ENCODE results near the gene LZTR1. TPM values are rescaled to one million over a fixed set of nuclear protein-coding genes. Genes with fewer than 3 reads are reported as not detected.
A peak's percentile ranks its signal among the peaks of the same experiment; 100 is the strongest.

Gene LZTR1
- total and polyA plus RNA-seq, 12 donors = 14.7 to 36.5 (median 24.4) TPM

DNA sequence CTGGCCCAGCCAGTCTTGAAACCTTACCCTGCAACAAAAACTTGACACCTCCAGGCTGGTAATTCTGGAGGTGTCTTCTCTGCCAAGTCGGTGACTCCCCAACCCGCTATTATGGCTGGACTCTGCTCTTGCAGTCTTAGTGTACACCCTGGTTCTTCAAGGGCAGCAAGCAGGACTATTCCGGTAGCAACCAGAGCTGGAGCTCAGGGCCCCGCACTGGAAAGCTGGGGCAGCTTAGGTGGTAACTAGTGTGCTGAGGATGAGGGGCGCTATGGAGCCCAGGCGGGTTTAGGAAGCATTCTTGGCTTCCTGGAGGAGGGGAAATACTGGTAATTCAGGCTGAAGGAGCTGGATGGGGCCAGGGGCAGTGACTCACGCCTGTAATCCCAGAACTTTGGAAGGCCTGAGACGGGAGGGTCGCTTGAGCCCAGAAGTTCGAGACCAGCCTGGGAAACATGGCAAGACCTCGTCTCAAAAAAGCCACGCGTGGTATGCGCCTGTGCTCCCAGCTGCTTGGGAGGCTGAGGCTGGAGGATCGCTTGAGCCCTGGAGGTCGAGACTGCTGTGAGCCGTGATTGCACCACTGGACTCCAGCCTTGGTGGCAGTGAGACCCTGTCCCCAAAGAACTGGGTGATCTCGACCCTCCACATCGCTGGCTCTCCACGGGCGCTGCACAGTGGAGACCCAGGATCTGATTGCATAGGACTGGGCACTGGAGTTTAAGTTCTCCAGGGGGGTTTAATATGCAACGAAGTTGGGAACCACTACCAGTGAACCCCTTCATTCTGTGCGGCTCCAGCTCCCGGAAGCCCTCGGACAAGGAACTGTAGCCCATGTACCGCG lies 25.6 kb upstream of the LZTR1 start:
- H3K9me3 ChIP-seq = no peaks in the 10 kb centered on the region
- TF ChIP-seq, protein P1, sequence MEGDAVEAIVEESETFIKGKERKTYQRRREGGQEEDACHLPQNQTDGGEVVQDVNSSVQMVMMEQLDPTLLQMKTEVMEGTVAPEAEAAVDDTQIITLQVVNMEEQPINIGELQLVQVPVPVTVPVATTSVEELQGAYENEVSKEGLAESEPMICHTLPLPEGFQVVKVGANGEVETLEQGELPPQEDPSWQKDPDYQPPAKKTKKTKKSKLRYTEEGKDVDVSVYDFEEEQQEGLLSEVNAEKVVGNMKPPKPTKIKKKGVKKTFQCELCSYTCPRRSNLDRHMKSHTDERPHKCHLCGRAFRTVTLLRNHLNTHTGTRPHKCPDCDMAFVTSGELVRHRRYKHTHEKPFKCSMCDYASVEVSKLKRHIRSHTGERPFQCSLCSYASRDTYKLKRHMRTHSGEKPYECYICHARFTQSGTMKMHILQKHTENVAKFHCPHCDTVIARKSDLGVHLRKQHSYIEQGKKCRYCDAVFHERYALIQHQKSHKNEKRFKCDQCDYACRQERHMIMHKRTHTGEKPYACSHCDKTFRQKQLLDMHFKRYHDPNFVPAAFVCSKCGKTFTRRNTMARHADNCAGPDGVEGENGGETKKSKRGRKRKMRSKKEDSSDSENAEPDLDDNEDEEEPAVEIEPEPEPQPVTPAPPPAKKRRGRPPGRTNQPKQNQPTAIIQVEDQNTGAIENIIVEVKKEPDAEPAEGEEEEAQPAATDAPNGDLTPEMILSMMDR (IDR thresholded peaks at IDR 0.05) = no peak
- intact Hi-C loops (cut with DNase I) = loop anchor here in 1 of 10 donors (5.0 kb wide), 1 partner anchor 34 kb away; no protein-coding TSS in a partner anchor
- no peaks in the 10 kb centered on the region for H3K27me3 ChIP-seq
- peak overlapping the region in 9 of 10 donors; percentile 48 to 73 (median 66) for H3K4me3 ChIP-seq
- DNase-seq (no peak), ATAC-seq (peak in 2 of 8 donors; percentile 3 to 8)
- H3K4me1 ChIP-seq = peaks cover 3 to 25% (median 19%) of the 10 kb centered on the region in 9 donors
- WGBS, 2 donors = 51 to 57% methylated on average over 27 of the region's 27 CpGs
- H3K36me3 ChIP-seq = peaks cover 0 to 30% (median 0%) of the 10 kb centered on the region in 9 donors
- H3K27ac ChIP-seq = peak overlapping the region in 5 of 10 donors; percentile 20 to 78 (median 32)

GRCh38 chr22:20957102-20957682 lies 24.9 kb upstream of the LZTR1 start:
- Histone ChIP-seq H3K4me1 (peaks cover 3 to 31% (median 19%) of the 10 kb centered on the region in 9 donors), H3K27ac (peak overlapping the region in 6 of 10 donors; percentile 20 to 78 (median 42)), H3K36me3 (peaks cover 0 to 22% (median 0%) of the 10 kb centered on the region in 9 donors), H3K9me3 (no peaks in the 10 kb centered on the region), H3K4me3 (peak overlapping the region; percentile 46 to 73 (median 66)), H3K27me3 (no peaks in the 10 kb centered on the region)
- WGBS, 2 donors = 2% methylated on average over 55 to 59 of the region's 59 CpGs
- TF ChIP-seq, protein P1 (IDR thresholded peaks at IDR 0.05) = no peak
- ATAC-seq (peak; percentile 38 to 62 (median 58)), DNase-seq (no peak)
- intact Hi-C loops (cut with DNase I) = loop anchor here in 1 of 10 donors (5.0 kb wide), 1 partner anchor 35 kb away; no protein-coding TSS in a partner anchor

DNA sequence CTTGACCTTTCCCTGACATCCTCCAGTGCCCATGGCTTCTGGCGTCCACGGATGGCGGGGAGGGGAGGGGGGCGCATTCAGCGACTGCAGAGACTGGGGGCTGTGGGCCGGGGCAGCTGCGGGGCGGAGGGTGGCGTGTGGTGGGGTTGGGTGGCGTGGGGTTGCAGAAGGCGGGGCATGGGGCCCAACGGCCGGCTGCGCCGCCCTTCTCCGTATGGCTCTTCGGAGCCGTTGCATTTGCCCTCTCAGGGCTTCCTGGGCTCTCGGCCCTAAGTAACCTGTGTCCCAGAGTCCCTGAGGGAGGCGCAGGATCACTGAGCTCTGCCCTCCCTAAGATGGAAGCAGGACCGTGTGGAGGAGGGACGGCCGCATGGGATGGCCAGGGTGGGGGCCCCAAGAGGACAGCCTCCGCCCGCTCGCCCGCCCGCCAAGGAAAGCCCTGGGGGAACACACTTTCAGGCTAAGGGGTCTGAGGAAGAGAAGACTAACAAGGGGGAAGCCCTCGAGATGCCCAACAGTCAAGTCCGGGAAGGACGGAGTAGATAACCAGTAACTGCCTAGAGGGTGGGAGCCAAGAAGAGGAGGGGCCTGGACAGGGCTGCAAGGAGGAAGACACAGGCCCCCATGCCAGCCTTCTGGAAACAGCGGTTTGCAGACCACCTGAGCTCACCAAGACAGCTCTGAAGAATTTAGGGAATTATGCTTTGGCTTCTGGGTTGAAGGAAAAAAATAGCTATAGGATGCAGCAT lies 24.2 kb upstream of the LZTR1 start:
- peaks cover 0 to 16% (median 0%) of the 10 kb centered on the region in 9 donors for H3K36me3 ChIP-seq
- TF ChIP-seq, protein P1 (IDR thresholded peaks at IDR 0.05) = no peak
- intact Hi-C loops (cut with DNase I) = loop anchor here in 1 of 10 donors (5.0 kb wide), 1 partner anchor 36 kb away; no protein-coding TSS in a partner anchor
- H3K4me1 ChIP-seq = peaks cover 3 to 32% (median 19%) of the 10 kb centered on the region in 9 donors
- H3K27me3 ChIP-seq = peaks cover 0 to 6% (median 0%) of the 10 kb centered on the region in 7 donors
- H3K9me3 ChIP-seq = no peaks in the 10 kb centered on the region
- 5 to 7% methylated on average over 32 of the region's 32 CpGs for WGBS, 2 donors
- DNase-seq (peak in 1 of 2 donors; percentile 45), ATAC-seq (peak; percentile 39 to 77 (median 67))
- peak overlapping the region; percentile 46 to 73 (median 66) for H3K4me3 ChIP-seq
- peak overlapping the region in 6 of 10 donors; percentile 20 to 78 (median 33) for H3K27ac ChIP-seq

Measured in heart right ventricle (tissue), 16 donors.